Measurements from ENCODE around the gene ISOC2. TPM values are rescaled to one million over a fixed set of nuclear protein-coding genes. Genes with fewer than 3 reads are reported as not detected.

The ISOC2 gene
- total RNA-seq, 1 donor from 2014 or later: 14.8 TPM

- Mint-ChIP-seq H3K36me3 (no peaks in the 10 kb centered on the region), H3K4me3 (no peak overlapping the region), H3K27me3 (ENCODE audit: insufficient read depth, low read depth) (peaks cover 7% of the 10 kb centered on the region), H3K4me1 (peaks cover 15% of the 10 kb centered on the region), H3K27ac (no peak overlapping the region), H3K9me3 (no peaks in the 10 kb centered on the region)
- Histone ChIP-seq H3K79me2 (ENCODE audit: low read depth) (no peaks in the 10 kb centered on the region), H2AFZ (replicated peaks) (no peak overlapping the region), H3K9me3 (ENCODE audit: low read depth) (no peaks in the 10 kb centered on the region), H3K4me3 (no peak overlapping the region), H4K20me1 (ENCODE audit: low read depth) (no peaks in the 10 kb centered on the region), H3K4me1 (peaks cover 10% of the 10 kb centered on the region), H3K4me2 (no peak overlapping the region), H3K36me3 (no peaks in the 10 kb centered on the region), H3K27me3 (no peaks in the 10 kb centered on the region), H3K9ac (no peak overlapping the region), H3K27ac (no peak overlapping the region), H3F3A (ENCODE audit: low read depth) (peaks cover 28% of the 10 kb centered on the region)
- DNase-seq (ENCODE audit: low spot score): no peak
- TF ChIP-seq EZH2phosphoT487 (IDR thresholded peaks at IDR 0.05) (no peak), EZH2 (IDR thresholded peaks at IDR 0.05) (no peak), CTCF (IDR thresholded peaks at IDR 0.05) (no peak)
These were observed 4.8 kb upstream of the ISOC2 start for GRCh38 chr19:55466241-55466614.

- Histone ChIP-seq H3K4me3 (no peak overlapping the region), H3K9me3 (ENCODE audit: low read depth) (no peaks in the 10 kb centered on the region), H4K20me1 (ENCODE audit: low read depth) (no peaks in the 10 kb centered on the region), H3K4me1 (peaks cover 11% of the 10 kb centered on the region), H3K27ac (no peak overlapping the region), H2AFZ (replicated peaks) (no peak overlapping the region), H3K9ac (no peak overlapping the region), H3F3A (ENCODE audit: low read depth) (peaks cover 32% of the 10 kb centered on the region), H3K4me2 (no peak overlapping the region), H3K27me3 (no peaks in the 10 kb centered on the region), H3K79me2 (ENCODE audit: low read depth) (no peaks in the 10 kb centered on the region), H3K36me3 (no peaks in the 10 kb centered on the region)
- DNase-seq (ENCODE audit: low spot score): no peak
- H3K36me3 Mint-ChIP-seq: no peaks in the 10 kb centered on the region
- no peak overlapping the region for H3K4me3 Mint-ChIP-seq
- no peak overlapping the region for H3K27ac Mint-ChIP-seq
- peaks cover 19% of the 10 kb centered on the region for H3K4me1 Mint-ChIP-seq
- no peak for TF ChIP-seq EZH2phosphoT487 (IDR thresholded peaks at IDR 0.05)
- no peak for TF ChIP-seq EZH2 (IDR thresholded peaks at IDR 0.05)
- TF ChIP-seq CTCF (IDR thresholded peaks at IDR 0.05): no peak
- no peaks in the 10 kb centered on the region for H3K9me3 Mint-ChIP-seq
- peaks cover 7% of the 10 kb centered on the region for H3K27me3 Mint-ChIP-seq (ENCODE audit: insufficient read depth, low read depth)
These were observed 4.2 kb upstream of the ISOC2 start for GRCh38 chr19:55465460-55466240.

- Mint-ChIP-seq H3K9me3 (no peaks in the 10 kb centered on the region), H3K4me3 (no peak within 1 kb of the TSS), H3K36me3 (no peaks in the 10 kb centered on the region), H3K27ac (peak within 1 kb of the TSS; percentile 25), H3K27me3 (ENCODE audit: insufficient read depth, low read depth) (peaks cover 7% of the 10 kb centered on the region), H3K4me1 (peaks cover 29% of the 10 kb centered on the region)
- no peaks in the 10 kb centered on the region for H3K36me3 ChIP-seq
- H3K4me2 ChIP-seq: peak within 1 kb of the TSS; percentile 46
- H4K20me1 ChIP-seq (ENCODE audit: low read depth): no peaks in the 10 kb centered on the region
- peaks cover 21% of the 10 kb centered on the region for H3K4me1 ChIP-seq
- H3K27me3 ChIP-seq: no peaks in the 10 kb centered on the region
- H3K9me3 ChIP-seq (ENCODE audit: low read depth): no peaks in the 10 kb centered on the region
- peaks cover 40% of the 10 kb centered on the region for H3F3A ChIP-seq (ENCODE audit: low read depth)
- H3K4me3 ChIP-seq: no peak within 1 kb of the TSS
- no peak within 1 kb of the TSS for H2AFZ ChIP-seq (replicated peaks)
- H3K79me2 ChIP-seq (ENCODE audit: low read depth): no peaks in the 10 kb centered on the region
- peak; percentile 80 for DNase-seq (ENCODE audit: low spot score)
- H3K27ac ChIP-seq: no peak within 1 kb of the TSS
- no peak within 1 kb of the TSS for H3K9ac ChIP-seq
- TF ChIP-seq CTCF (IDR thresholded peaks at IDR 0.05) (no peak), EZH2phosphoT487 (IDR thresholded peaks at IDR 0.05) (no peak), EZH2 (IDR thresholded peaks at IDR 0.05) (no peak)
These were observed 3.2 kb upstream of the ISOC2 start, which contains the start of gene C19orf85 for GRCh38 chr19:55464662-55465054. Gene C19orf85 (minus strand): TSS chr19:55464751. CDS start chr19:55464554, 197 bp downstream.
